GM21529 (cell line): ENCODE measurements around the gene WNK2.

Experiments
- ATAC-seq: cut with Tn5 transposase; IDR thresholded peaks from one replicate; pipeline ENCODE4 v1.9.1; 2021; ENCODE audit not compliant: unreplicated experiment

Gene WNK2

GRCh38 chr9:93217706-93218105, 33.8 kb downstream of the WNK2 start:
- ATAC-seq = no peak

GRCh38 chr9:93218161-93218560, 34.2 kb downstream of the WNK2 start:
- no peak for ATAC-seq

- no peak for ATAC-seq
These were observed 34.9 kb downstream of the WNK2 start for GRCh38 chr9:93218671-93219420.

- no peak for ATAC-seq
These were observed 35.8 kb downstream of the WNK2 start for GRCh38 chr9:93219692-93220091.

GRCh38 chr9:93220627-93221026, 36.7 kb downstream of the WNK2 start:
- no peak for ATAC-seq

- ATAC-seq = no peak
These were observed 37.1 kb downstream of the WNK2 start for GRCh38 chr9:93221044-93221443.

- ATAC-seq = no peak
These were observed 38.9 kb downstream of the WNK2 start for GRCh38 chr9:93222890-93223259.

- no peak for ATAC-seq
These were observed 39.6 kb downstream of the WNK2 start for GRCh38 chr9:93223260-93224180.

GRCh38 chr9:93224591-93224990, 40.7 kb downstream of the WNK2 start:
- no peak for ATAC-seq

GRCh38 chr9:93225417-93225816, 41.5 kb downstream of the WNK2 start:
- no peak for ATAC-seq

GRCh38 chr9:93225892-93226291, 42.0 kb downstream of the WNK2 start:
- no peak for ATAC-seq

GRCh38 chr9:93226819-93227218, 42.9 kb downstream of the WNK2 start:
- no peak for ATAC-seq

GRCh38 chr9:93228030-93228429, 44.1 kb downstream of the WNK2 start:
- ATAC-seq = no peak

- no peak for ATAC-seq
These were observed 44.5 kb downstream of the WNK2 start for GRCh38 chr9:93228453-93228852.

GRCh38 chr9:93229636-93230035, 45.7 kb downstream of the WNK2 start:
- ATAC-seq = no peak

GRCh38 chr9:93230185-93230584, 46.2 kb downstream of the WNK2 start:
- ATAC-seq = no peak

- no peak for ATAC-seq
These were observed 46.7 kb downstream of the WNK2 start for GRCh38 chr9:93230601-93231000.

- no peak for ATAC-seq
These were observed 47.3 kb downstream of the WNK2 start for GRCh38 chr9:93231121-93231694.

GRCh38 chr9:93231716-93232115, 47.8 kb downstream of the WNK2 start:
- ATAC-seq = no peak

GRCh38 chr9:93232388-93232960, 48.5 kb downstream of the WNK2 start:
- ATAC-seq = no peak

- ATAC-seq = no peak
These were observed 49.1 kb downstream of the WNK2 start for GRCh38 chr9:93233033-93233432.

GRCh38 chr9:93234600-93234999, 50.7 kb downstream of the WNK2 start:
- ATAC-seq = no peak
